Measurements from ENCODE around the gene AKAP8L. TPM values are rescaled to one million over a fixed set of nuclear protein-coding genes. Genes with fewer than 3 reads are reported as not detected.
A peak's percentile ranks its signal among the peaks of the same experiment; 100 is the strongest.

AKAP8L gene
- total and polyA plus RNA-seq, 9 of the 15 experiments (the other 6 are each of a cell fraction or from before 2014, with no cell fraction given): 2.4 to 116 (median 70.7) TPM

- TF ChIP-seq, protein P1, sequence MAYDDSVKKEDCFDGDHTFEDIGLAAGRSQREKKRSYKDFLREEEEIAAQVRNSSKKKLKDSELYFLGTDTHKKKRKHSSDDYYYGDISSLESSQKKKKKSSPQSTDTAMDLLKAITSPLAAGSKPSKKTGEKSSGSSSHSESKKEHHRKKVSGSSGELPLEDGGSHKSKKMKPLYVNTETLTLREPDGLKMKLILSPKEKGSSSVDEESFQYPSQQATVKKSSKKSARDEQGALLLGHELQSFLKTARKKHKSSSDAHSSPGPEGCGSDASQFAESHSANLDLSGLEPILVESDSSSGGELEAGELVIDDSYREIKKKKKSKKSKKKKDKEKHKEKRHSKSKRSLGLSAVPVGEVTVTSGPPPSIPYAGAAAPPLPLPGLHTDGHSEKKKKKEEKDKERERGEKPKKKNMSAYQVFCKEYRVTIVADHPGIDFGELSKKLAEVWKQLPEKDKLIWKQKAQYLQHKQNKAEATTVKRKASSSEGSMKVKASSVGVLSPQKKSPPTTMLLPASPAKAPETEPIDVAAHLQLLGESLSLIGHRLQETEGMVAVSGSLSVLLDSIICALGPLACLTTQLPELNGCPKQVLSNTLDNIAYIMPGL (CRISPR knock-in tag; IDR thresholded peaks at IDR 0.05): no peak
- TF ChIP-seq CBFA2T2 (conservative IDR thresholded peaks at IDR 0.05) (no peak), ZNF395 (CRISPR knock-in tag; IDR thresholded peaks at IDR 0.05) (peak; percentile 17), RBM15 (IDR thresholded peaks at IDR 0.05; ENCODE audit: insufficient read depth, low read length) (no peak), TEAD2 (tag; IDR thresholded peaks at IDR 0.05) (no peak), CHD1 (IDR thresholded peaks at IDR 0.05; ENCODE audit: low read length) (no peak), ZNF217 (CRISPR knock-in tag; IDR thresholded peaks at IDR 0.05) (no peak), ZNF143 (CRISPR knock-in tag; IDR thresholded peaks at IDR 0.05) (no peak), HCFC1 (IDR thresholded peaks at IDR 0.05; ENCODE audit: low read depth, low read length) (no peak)
- TF ChIP-seq, protein P2, sequence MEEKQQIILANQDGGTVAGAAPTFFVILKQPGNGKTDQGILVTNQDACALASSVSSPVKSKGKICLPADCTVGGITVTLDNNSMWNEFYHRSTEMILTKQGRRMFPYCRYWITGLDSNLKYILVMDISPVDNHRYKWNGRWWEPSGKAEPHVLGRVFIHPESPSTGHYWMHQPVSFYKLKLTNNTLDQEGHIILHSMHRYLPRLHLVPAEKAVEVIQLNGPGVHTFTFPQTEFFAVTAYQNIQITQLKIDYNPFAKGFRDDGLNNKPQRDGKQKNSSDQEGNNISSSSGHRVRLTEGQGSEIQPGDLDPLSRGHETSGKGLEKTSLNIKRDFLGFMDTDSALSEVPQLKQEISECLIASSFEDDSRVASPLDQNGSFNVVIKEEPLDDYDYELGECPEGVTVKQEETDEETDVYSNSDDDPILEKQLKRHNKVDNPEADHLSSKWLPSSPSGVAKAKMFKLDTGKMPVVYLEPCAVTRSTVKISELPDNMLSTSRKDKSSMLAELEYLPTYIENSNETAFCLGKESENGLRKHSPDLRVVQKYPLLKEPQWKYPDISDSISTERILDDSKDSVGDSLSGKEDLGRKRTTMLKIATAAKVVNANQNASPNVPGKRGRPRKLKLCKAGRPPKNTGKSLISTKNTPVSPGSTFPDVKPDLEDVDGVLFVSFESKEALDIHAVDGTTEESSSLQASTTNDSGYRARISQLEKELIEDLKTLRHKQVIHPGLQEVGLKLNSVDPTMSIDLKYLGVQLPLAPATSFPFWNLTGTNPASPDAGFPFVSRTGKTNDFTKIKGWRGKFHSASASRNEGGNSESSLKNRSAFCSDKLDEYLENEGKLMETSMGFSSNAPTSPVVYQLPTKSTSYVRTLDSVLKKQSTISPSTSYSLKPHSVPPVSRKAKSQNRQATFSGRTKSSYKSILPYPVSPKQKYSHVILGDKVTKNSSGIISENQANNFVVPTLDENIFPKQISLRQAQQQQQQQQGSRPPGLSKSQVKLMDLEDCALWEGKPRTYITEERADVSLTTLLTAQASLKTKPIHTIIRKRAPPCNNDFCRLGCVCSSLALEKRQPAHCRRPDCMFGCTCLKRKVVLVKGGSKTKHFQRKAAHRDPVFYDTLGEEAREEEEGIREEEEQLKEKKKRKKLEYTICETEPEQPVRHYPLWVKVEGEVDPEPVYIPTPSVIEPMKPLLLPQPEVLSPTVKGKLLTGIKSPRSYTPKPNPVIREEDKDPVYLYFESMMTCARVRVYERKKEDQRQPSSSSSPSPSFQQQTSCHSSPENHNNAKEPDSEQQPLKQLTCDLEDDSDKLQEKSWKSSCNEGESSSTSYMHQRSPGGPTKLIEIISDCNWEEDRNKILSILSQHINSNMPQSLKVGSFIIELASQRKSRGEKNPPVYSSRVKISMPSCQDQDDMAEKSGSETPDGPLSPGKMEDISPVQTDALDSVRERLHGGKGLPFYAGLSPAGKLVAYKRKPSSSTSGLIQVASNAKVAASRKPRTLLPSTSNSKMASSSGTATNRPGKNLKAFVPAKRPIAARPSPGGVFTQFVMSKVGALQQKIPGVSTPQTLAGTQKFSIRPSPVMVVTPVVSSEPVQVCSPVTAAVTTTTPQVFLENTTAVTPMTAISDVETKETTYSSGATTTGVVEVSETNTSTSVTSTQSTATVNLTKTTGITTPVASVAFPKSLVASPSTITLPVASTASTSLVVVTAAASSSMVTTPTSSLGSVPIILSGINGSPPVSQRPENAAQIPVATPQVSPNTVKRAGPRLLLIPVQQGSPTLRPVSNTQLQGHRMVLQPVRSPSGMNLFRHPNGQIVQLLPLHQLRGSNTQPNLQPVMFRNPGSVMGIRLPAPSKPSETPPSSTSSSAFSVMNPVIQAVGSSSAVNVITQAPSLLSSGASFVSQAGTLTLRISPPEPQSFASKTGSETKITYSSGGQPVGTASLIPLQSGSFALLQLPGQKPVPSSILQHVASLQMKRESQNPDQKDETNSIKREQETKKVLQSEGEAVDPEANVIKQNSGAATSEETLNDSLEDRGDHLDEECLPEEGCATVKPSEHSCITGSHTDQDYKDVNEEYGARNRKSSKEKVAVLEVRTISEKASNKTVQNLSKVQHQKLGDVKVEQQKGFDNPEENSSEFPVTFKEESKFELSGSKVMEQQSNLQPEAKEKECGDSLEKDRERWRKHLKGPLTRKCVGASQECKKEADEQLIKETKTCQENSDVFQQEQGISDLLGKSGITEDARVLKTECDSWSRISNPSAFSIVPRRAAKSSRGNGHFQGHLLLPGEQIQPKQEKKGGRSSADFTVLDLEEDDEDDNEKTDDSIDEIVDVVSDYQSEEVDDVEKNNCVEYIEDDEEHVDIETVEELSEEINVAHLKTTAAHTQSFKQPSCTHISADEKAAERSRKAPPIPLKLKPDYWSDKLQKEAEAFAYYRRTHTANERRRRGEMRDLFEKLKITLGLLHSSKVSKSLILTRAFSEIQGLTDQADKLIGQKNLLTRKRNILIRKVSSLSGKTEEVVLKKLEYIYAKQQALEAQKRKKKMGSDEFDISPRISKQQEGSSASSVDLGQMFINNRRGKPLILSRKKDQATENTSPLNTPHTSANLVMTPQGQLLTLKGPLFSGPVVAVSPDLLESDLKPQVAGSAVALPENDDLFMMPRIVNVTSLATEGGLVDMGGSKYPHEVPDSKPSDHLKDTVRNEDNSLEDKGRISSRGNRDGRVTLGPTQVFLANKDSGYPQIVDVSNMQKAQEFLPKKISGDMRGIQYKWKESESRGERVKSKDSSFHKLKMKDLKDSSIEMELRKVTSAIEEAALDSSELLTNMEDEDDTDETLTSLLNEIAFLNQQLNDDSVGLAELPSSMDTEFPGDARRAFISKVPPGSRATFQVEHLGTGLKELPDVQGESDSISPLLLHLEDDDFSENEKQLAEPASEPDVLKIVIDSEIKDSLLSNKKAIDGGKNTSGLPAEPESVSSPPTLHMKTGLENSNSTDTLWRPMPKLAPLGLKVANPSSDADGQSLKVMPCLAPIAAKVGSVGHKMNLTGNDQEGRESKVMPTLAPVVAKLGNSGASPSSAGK (IDR thresholded peaks at IDR 0.05): no peak
Measured at GRCh38 chr19:15419413-15420025, 731 bp upstream of the AKAP8L start (continued).
